GM18909 (cell line): Measurements from ENCODE around the gene SLCO3A1.

Experiments used
- ATAC-seq: cut with Tn5 transposase; IDR thresholded peaks from one replicate; pipeline ENCODE4 v1.9.1; 2021; ENCODE audit warnings: mild to moderate bottlenecking; ENCODE audit not compliant: unreplicated experiment, poor library complexity

The SLCO3A1 gene

DNA sequence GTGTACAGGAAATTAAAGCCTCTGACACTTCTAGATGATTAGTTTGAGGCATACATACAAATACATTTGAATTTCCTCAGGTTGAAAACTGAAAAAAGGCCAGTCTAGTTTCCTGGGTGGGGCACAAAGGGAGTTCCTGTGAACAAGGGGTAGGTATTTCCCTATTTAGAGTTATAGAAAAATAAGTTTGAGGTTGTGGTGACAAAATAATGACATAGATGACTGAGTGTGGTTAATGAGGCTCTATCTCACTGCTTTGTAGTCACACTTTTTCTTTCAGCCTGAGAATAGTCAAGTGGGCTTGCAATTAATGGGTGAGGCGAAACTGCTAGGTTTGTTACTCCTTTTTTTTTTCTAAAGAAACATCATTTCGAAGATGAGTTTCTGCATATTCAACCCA, 4.3 kb downstream of the SLCO3A1 start:
- ATAC-seq: peak; percentile 61

DNA sequence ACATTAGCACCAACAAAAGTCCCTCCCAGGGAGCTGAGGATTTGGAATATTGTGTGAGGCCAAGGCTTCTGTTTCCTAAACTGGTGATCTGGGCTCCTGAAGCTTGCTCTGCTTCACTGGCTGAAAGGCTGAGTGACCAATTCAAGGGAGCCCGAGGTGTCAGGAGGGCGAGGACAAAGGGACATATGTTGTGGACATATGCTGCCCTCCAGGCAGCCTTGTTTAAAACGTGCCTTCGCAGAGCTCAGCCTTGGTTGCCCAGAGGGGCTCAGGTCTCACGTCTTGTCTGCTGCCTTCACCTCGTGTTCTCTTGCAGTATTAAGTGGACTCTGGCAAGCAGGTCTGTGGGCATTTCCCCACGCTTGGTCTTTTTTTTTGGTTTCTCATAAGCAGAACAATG, 7.0 kb downstream of the SLCO3A1 start:
- no peak for ATAC-seq

DNA sequence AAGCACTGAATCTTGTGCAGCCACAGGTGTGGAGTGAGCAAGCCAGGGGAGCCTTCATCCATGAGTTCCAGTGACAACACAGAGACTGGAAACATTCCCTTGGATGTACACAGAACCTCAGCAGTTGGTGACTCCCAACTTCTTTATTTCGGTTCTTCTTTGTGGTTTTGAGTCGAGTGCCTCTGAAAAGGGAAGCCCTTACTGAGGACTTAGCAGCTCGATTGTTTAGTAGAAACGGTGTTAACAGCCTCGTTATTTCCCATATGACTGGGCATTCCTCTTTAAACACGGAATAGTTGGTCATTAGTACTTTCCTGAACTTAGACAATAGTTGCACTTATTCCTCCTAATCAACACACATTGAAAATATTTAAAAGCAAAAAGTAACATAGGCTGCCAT, 7.7 kb downstream of the SLCO3A1 start:
- no peak for ATAC-seq

DNA sequence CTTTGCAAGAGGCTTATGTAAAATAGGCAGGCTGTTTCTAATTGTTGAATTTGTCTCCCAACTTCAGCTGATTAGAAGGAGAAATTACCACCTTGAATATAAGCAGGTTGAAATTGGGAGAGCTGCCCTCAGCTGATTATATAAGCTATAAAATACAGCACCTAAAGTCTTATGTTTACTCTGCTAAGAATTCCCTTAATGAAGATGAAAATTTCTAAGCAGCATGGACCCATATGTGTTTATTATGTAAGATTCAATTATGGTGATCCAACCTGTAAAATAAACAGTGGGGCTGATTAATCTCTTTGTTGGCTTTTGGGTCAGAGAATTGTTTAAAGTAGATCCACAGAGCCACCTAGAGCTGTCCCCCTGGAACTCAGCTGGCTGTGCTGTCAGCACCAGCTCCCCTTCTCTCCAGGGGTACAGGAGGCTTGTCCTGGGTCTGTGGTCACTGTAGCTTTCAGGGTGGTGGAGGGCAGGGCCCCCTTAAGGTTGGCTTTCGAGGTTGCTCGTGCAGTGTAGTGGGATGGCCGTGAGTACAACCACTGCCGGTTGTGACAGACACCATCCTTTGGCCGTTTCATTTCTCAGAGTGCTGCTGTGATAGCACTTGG, 9.5 kb downstream of the SLCO3A1 start:
- ATAC-seq: no peak

DNA sequence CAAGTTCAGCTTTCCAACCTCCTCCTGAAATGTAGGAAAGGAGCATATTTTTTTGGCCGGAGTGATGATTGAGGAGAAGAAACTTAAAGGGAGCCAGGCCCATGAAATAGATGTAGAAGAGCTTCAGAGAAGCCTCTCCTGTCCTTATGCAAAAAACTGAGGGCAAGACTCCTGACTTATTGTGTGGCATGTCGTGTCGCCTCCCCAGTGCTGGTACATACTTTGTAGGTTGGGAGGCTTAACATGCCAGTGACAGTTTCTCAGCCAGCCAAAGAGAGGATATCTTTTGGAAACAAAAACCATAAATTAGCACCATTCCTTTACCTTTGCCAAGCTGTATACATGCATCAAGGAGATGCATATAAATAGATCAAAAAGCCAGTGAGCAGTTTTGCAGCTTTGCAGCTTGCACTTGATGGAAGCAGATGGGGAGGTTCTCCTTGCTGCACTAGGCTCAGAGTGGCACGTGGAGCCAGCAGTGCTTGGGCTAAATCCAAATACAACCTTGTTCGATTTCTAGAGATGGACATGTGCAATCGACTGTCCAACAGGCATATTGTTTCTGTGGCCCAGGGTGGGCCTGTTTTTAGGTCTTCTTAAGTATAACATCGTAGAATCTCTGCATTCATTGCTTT, 10.2 kb downstream of the SLCO3A1 start:
- no peak for ATAC-seq

DNA sequence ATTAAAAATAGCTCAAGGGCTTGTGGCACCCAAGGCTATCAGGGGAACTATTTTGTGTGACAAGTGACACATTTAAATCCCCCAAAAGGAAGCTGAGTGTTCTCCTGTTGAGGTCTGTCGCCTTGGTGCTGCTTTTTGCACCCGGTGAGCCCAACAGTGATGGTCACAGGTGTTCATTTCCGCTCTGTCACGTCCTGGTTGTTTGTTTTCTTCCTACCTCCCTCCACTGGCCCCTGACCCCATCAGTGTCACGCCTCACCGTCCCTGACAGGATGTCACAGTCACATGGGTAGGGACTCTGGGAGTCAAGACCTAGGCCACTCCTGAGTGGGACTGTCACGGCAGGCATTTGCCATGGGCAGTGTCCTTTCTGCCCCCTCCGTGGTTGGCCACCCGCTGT, 11.2 kb downstream of the SLCO3A1 start:
- peak; percentile 48 for ATAC-seq

DNA sequence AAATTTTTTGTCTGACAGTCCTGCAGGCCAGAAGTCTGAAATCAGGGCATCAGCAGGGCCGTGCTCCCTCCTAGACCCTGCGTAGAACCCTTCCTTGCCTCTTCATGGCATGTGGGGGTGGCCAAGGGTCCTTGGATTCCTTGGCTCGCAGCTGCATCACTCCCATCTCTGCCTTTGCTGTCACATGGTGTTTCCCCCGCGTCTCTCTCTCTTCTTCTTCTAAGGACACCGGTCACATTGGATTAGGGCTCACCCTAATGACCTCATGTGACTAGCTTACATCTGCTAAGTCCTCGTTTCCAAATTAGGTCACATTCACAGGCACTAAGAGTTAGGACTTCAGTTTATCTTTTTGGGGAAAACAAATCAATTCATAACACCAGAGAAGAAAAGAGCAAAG, 12.0 kb downstream of the SLCO3A1 start:
- no peak for ATAC-seq

DNA sequence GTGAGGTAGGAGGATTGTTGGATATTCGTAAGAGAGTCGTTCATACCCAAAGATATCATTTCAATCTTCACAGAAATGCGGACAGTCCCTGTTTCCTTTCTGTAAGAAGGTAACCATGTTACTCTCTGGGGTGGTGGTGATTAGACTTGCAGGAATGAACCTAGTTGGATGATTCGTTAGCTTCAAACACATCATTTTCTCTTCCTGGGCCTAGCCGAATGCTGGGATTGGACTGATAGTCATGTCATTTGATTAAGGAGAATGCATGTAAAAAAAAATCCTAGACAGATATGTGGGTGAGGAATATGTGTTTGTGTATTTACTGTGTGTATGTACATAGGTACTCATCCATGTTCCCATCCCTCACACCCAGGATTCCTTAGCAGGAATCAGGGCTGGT, 12.4 kb downstream of the SLCO3A1 start:
- no peak for ATAC-seq

DNA sequence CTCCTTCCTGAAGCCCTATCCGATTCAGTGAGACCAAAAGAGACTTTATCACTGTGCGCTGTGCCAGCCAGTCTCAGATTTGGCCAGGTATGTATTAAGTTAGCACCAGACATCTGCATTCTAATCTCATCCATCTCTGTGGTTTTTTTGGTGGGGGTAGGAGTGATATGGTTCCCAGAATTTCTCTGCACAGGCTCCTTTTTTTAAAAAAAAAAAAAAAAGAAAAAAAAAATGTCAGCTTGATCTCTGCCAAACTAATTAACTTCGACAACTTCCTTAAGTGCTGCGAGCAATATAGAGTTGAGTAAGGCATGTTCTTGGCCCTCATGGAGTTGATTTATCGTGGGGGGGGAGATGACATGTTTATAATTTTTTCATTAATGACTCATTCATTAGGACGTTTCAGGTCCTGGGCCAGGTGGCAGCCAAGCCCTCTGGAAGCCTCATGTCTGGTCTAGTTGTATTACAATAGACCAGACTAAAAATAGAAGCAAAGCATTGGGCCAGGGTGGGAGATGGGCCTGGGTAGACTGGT, 12.9 kb downstream of the SLCO3A1 start:
- ATAC-seq: no peak

DNA sequence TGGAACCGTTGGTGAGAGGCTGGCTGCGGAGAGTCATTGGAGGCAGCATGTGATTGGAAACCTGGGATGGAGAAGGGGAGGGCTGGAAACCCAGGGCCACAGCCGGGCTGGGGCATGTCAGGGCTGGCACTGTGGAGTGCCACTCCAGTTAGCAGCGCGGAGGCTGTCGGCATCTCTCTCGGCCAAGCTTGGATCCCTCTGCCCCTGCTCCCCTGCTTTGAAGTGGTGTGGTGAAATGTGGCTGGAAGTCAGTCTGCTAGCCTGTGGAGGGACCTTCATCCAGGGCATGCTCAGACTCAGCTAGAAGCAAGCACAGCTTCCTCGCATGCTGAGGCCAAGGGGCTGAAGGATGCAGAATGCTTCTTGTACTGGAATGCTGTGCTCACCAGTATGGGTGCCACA, 13.5 kb downstream of the SLCO3A1 start:
- no peak for ATAC-seq

DNA sequence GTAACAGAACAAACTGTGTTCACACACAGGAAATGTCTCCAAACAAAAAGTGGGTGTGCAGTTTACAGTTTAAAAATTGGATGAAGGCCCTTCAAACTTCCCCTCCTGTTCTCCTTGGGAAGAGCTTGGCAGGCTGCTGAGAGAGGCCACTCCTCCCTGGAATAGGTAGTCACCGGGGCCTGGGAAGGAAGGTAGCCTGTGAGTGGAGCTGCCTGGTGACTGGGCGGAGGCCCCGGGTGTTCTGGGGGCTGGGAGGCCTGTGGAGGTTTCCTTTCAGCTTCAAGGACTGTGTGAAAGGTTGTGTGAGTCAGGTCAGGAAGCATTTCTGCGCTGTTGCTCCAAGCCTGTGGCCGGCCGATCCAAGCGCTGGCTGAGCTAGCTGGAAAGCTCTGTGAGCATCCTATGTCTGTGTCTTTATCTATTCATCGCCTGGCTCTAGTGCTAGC, 14.1 kb downstream of the SLCO3A1 start:
- ATAC-seq: no peak

DNA sequence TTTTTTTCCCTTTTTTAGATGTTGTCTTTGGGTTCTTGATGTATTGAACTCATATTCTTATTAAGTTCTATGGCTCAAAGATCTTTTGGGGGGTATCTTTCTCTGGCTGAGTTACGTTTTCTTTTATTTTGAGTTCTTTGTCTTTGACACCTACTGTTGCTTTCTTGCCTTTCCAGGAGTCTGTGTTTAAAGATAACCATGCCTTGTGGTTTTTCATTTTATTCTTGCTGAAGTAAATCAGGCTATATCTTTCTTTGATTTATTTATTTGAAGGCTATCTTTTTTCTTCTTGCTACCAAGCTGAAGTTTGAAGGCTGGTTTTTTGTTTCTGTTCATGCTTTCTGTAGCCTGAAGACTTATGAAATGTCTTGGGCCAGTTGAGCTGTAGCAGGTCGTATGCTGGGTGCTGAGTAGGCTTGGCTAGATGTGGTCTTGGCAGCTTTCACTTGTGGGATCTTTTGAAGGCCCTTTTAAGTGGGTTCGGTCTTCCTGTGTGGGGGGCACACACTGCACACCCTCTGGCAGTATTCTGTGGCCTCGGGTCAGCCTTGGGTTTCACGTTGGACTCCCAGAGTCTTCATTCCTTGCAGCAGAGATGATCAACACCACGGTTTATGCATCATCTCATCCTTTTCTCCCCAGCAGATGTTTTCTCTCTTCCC, 17.5 kb downstream of the SLCO3A1 start:
- ATAC-seq: no peak

DNA sequence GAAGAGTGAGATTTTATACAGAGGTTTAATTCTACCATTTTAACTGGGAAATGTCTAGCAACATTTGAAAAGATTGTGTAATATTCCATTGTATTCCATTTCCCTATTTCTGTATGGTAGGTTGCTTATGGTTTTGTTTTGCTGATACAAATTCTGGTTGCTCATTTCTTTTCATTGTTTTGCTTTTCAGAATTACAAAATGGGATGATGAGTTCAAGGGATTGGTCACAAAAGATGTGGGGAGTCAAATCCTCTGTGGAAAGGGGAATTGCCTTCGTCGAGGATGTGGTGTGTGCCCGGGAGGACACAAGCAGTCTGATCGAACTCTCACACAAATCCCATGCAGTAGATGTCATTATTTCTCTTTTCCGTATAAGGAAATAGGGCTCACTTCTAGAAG, 18.3 kb downstream of the SLCO3A1 start:
- ATAC-seq: no peak

DNA sequence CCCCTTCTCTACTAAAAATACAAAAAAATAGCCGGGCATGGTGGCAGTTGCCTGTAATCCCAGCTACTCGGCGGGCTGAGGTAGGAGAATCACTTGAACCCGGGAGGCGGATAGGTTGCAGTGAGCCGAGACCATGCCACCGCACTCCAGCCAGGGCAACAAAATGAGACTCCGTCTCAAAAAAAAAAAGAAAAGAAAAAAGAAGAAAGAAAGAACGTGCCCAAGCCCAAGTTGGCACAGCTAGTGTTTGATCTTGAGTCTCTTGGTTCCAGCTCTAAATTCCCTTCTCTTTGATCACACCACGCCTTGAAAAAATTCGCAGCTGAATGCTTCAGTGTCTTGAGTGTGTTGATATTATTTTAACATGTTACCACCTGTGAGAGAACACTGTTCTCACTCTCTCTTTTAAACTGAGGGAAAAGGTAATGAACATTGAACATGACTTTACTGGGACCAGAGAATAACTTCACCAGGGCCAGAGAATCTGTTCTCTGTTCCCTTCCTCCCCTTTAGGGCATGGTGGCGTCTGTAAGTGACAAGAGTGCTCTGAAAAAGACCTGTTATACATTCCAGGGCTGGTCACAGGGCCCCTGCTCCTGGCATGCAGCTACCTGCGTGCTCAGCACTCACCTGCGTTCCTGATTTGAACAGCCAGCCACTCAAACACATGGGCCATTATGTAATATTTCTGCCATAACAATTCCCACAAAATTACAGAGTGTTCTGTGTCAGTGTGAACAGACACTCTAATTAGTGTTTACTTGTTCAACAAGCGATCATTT, 19.0 kb downstream of the SLCO3A1 start:
- ATAC-seq: no peak

DNA sequence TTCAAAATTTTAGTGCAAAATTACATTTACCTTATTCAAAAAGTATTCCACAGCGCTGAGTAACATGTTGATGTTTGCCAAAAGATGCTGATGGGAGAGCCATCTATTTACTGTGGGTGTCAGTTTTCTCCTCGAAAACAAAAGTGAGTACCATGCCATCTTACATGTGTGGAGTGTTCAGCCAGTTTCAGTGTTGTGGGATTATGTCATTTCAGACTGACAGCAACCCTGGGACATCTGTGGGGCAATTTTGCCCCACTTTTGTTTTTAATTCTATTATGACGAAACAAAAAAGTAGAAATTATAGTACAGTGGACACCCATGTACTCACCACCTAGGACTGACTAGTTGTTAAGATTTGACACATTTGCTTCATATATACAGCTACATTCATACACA, 19.6 kb downstream of the SLCO3A1 start:
- ATAC-seq: no peak

DNA sequence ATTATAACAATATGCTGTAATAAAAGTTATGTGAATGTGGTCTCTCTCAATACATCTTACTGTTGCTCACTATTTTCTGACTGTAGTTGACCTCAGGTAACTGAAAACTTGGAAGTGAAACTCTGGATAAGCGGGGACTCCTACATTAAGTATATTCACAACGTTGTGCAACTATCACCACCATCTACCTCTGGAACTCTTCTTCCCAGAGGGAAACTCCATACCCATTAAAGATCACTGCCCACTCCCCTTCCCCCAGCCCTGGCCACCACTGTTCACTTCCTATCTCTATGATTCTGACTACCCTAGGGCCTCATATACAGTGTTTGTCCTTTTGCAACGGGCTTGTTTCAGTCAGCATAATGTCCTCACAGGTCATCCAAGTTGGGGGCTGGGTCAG, 20.7 kb downstream of the SLCO3A1 start:
- ATAC-seq: no peak

DNA sequence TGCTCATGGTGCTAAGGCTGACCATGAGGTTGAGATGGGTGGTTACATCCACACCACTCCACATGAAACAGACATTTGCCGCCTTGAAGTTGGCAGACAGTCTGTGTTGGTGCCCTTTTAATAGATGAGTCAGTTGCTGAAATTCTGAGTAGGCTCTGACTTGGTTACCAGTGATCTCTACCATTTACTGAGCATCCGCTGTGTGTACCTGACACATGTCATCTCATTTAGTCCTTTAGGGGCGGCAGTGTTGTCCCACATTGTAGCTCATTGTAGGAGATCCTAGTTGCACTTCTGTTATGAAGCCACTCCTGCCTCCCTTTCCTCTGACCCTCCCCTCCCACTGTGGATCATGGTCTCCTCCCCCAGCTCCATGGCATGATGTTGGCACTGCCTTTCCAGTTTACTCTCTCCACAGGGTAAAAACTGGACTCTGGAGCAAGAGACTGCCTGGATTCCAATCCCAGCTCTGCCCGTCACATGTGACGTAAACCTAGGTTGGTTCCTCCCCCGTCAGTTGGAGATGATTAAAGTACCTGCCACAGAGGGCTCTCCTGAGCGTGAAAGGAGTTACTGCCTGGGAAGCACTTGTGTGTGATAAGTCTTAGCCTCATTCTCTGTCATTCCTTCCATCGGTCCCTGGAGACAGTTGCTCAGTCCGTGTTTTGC, 21.6 kb downstream of the SLCO3A1 start:
- no peak for ATAC-seq

DNA sequence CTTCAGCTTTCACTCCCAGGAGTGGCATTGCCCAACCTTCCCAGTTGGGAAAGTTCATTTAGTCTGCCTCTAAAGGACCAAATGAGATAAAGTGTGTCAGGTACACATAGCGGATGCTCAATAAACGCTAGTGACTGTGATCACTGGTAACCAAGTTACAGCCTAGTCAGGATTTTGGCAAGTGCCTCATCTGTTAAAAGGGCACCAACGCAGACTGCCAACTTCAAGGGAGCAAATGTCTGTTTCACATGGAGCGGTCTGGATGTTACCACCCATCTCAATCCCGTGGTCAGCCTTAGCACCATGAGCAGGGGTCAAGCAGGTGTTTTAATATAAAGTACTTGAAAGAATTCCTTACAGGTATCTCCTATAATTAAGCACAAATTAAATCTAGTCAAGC, 22.7 kb downstream of the SLCO3A1 start:
- ATAC-seq: no peak

DNA sequence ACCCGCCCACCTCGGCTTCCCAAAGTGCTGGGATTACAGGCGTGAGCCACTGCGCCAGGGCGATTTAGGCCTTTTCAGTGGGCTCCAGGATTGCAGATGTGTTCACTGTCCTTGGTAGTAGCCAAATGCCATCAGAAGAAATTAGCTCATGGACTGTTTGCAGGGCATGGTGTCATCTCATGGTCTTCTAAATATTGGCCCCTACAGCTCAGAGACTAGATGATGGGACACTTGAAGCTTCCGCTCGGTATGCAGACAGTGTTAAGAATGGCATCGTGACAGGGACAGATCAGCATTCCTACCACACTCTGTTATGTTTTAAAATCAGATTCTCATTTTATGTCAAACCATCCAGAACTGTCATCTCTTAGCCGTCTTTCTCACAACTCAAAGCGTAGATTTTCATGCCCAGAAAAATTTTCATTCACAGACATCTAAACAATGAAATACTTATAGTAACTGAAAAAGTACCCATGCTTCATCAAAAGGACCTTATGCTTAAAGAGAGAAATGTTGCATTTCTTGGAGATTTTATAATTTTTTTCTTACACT, 24.9 kb downstream of the SLCO3A1 start:
- ATAC-seq: no peak

DNA sequence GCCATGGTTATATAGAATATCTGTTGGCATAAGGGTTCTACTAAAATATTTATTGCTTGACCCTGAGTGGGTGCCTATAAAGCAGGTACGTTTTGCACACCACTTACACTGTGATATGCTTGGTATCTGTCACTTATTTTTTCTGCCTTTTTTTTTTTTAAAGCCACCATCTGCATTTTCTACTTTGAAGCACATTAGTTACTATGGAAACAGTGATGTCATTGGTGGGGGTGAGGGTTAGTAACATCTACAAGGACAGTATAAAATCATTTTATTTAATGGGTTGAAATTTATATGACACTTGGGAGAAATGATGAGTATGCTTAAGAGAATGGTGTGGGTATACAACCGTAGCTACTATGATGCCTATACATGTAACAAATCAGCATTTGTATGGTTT, 25.6 kb downstream of the SLCO3A1 start:
- no peak for ATAC-seq
